Esophagus muscularis mucosa (tissue), 4 donors: ENCODE measurements around the gene RNF186.

ENCODE experiments used
- EP300 ChIP-seq: sonication (generic); formaldehyde crosslinking; IDR thresholded peaks from one replicate; pipeline ENCODE4 v1.6.1; 2017; ENCODE audit warnings: antibody characterized with exemption
- POLR2A ChIP-seq: fragments of 450-650 bp; IDR thresholded peaks from one replicate; pipeline ENCODE4 v1.6.1; 2017; ENCODE audit warnings: antibody characterized with exemption, moderate library complexity, mild to moderate bottlenecking, low read depth
- POLR2AphosphoS5 ChIP-seq, 2 donors: sonication (generic); formaldehyde crosslinking; IDR thresholded peaks; one replicate each; pipeline ENCODE4 v1.6.1; 2017; ENCODE audit warnings: antibody characterized with exemption in 2 of 2
- TF ChIP-seq, protein P1 (sequence below), 3 experiments: fragments of 200-600 bp in 2 of 3; fragments of 450-650 bp in 1 of 3; sonication (generic) in 2 of 3; IDR thresholded peaks; one replicate each; pipeline ENCODE4 v1.5.1; 2017 to 2019; ENCODE audit warnings: antibody characterized with exemption in 3 of 3, mild to moderate bottlenecking in 2 of 3, moderate library complexity in 1 of 3

DNA sequence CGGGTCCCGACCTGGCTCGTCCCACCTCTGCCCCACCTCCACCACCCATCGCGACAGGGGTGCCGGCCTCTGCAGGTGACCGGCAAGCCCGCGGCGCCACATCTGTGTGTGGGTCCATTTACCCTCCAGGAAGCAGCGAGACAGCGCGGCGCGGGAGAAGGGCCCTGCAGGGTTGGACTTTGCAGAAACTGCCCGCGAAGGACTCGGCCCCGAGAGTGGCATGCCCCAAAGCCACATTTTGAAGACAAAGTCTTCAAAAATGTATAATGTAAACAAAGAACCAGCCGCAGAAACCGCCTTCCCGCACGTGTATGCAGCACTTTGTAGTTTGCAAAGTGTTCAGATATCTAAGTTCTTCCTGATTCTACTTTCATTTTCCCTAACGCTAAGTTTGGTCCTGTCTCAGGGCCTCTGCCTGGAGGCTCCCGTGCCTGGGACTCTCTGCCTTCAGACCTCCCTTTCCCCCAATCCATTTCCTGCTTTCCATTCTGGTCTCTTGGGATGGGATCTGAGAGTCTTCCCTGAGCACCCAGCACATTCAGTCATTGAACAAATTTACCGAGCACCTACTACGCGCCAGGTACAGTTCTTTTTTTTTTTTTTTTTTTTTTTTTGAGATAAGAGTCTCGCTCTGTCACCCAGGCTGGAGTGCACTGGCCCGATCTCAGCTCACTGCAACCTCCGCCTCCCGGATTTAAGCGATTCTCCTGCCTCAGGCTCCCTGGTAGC is 14.8 kb downstream of the RNF186 start:
- TF ChIP-seq, protein P1, sequence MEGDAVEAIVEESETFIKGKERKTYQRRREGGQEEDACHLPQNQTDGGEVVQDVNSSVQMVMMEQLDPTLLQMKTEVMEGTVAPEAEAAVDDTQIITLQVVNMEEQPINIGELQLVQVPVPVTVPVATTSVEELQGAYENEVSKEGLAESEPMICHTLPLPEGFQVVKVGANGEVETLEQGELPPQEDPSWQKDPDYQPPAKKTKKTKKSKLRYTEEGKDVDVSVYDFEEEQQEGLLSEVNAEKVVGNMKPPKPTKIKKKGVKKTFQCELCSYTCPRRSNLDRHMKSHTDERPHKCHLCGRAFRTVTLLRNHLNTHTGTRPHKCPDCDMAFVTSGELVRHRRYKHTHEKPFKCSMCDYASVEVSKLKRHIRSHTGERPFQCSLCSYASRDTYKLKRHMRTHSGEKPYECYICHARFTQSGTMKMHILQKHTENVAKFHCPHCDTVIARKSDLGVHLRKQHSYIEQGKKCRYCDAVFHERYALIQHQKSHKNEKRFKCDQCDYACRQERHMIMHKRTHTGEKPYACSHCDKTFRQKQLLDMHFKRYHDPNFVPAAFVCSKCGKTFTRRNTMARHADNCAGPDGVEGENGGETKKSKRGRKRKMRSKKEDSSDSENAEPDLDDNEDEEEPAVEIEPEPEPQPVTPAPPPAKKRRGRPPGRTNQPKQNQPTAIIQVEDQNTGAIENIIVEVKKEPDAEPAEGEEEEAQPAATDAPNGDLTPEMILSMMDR (IDR thresholded peaks at IDR 0.05): no peak
- no peak for TF ChIP-seq EP300
- TF ChIP-seq POLR2A: no peak
- no peak for TF ChIP-seq POLR2AphosphoS5 (IDR thresholded peaks at IDR 0.05)
